Mesothelial cell of epicardium (in vitro differentiated cells): ENCODE data around the gene CDH8. TPM values are rescaled to one million over a fixed set of nuclear protein-coding genes. Genes with fewer than 3 reads are reported as not detected.

Experiments
- DNase-seq, 2 experiments: peaks; one replicate each; pipeline ENCODE4 v3.0.0; 2021; ENCODE audit warnings: low spot score in 2 of 2; ENCODE audit not compliant: unreplicated experiment in 2 of 2
- H3K27ac Mint-ChIP-seq: 2 replicates; pipeline ENCODE4 v1.8.0; 2021; ENCODE audit warnings: mixed read lengths
- H3K27me3 Mint-ChIP-seq: 2 replicates; pipeline ENCODE4 v1.8.0; 2021; ENCODE audit warnings: low read depth, mixed read lengths
- H3K36me3 Mint-ChIP-seq: 2 replicates; pipeline ENCODE4 v1.8.0; 2021; ENCODE audit warnings: mixed read lengths
- H3K4me1 Mint-ChIP-seq: 2 replicates; pipeline ENCODE4 v1.8.0; 2021; ENCODE audit warnings: mixed read lengths
- H3K4me3 Mint-ChIP-seq: 2 replicates; pipeline ENCODE4 v1.8.0; 2021; ENCODE audit warnings: mild to moderate bottlenecking, moderate library complexity, mixed read lengths
- H3K9me3 Mint-ChIP-seq: 2 replicates; pipeline ENCODE4 v1.8.0; 2021; ENCODE audit warnings: mixed read lengths
- CTCF ChIP-seq: fragments of 200-600 bp; sonication (generic); IDR thresholded peaks from one replicate; pipeline ENCODE4 v1.5.0; 2021; ENCODE audit warnings: antibody characterized with exemption; ENCODE audit not compliant: unreplicated experiment
- total RNA-seq: library from RNA; stranded (reverse); gene quantifications from 3 replicates; pipeline ENCODE4 v1.2.1, GENCODE V29; 2021

Gene CDH8
- total RNA-seq, 1 donor from 2014 or later: 20.2 TPM

GRCh38 chr16:61616088-61616487, 420.1 kb downstream of the CDH8 start:
- Mint-ChIP-seq H3K4me3 (no peak overlapping the region), H3K36me3 (no peaks in the 10 kb centered on the region), H3K4me1 (peaks cover 3% of the 10 kb centered on the region), H3K9me3 (no peaks in the 10 kb centered on the region), H3K27ac (no peak overlapping the region), H3K27me3 (peaks cover 5% of the 10 kb centered on the region)
- no peak for TF ChIP-seq CTCF
- no peak for DNase-seq

- no peak for DNase-seq
- no peaks in the 10 kb centered on the region for H3K4me1 Mint-ChIP-seq
- no peaks in the 10 kb centered on the region for H3K9me3 Mint-ChIP-seq
- no peaks in the 10 kb centered on the region for H3K36me3 Mint-ChIP-seq
- H3K27me3 Mint-ChIP-seq: peaks cover 7% of the 10 kb centered on the region
- H3K27ac Mint-ChIP-seq: no peak overlapping the region
- no peak overlapping the region for H3K4me3 Mint-ChIP-seq
- TF ChIP-seq CTCF: no peak
Measured at GRCh38 chr16:61611847-61612491, 424.3 kb downstream of the CDH8 start.

- TF ChIP-seq CTCF: no peak
- DNase-seq: no peak
- peaks cover 5% of the 10 kb centered on the region for H3K27me3 Mint-ChIP-seq
- peaks cover 4% of the 10 kb centered on the region for H3K9me3 Mint-ChIP-seq
- H3K27ac Mint-ChIP-seq: no peak overlapping the region
- H3K4me3 Mint-ChIP-seq: no peak overlapping the region
- no peaks in the 10 kb centered on the region for H3K4me1 Mint-ChIP-seq
- no peaks in the 10 kb centered on the region for H3K36me3 Mint-ChIP-seq
Measured at GRCh38 chr16:61606581-61606980, 429.7 kb downstream of the CDH8 start.
